Cardiac fibroblast (primary cell): Measurements from ENCODE around the gene ACOT13.
"Not testable (repeated sequence)": the region's sequence is repeated elsewhere in the genome, so short reads cannot be mapped to it uniquely, and the experiment has no call there.

Experiments used
- DNase-seq, 2 donors: peaks; one replicate each; pipeline versions ENCODE4 v3.0.0 to v3.0.0-alpha.2; 2010; ENCODE audit warnings: low read depth in 2 of 2
- H3K4me3 ChIP-seq, 2 donors: replicated peaks in 1 of 2; 1 replicate in 1 of 2; 2 replicates in 1 of 2; pipeline ENCODE4 v1.5.1; 2011; ENCODE audit warnings: low read depth in 2 of 2, low read length in 2 of 2, mild to moderate bottlenecking in 2 of 2, moderate library complexity in 1 of 2
- TF ChIP-seq, protein P1 (sequence below): IDR thresholded peaks from one replicate; pipeline ENCODE4 v1.5.1; 2011; ENCODE audit warnings: low read depth, mild to moderate bottlenecking, low read length, inconsistent platforms

ACOT13 gene

GRCh38 chr6:24691550-24691949 is 24.7 kb downstream of the ACOT13 start:
- H3K4me3 ChIP-seq, result no peak overlapping the region
- DNase-seq, result no peak
- TF ChIP-seq, protein P1, sequence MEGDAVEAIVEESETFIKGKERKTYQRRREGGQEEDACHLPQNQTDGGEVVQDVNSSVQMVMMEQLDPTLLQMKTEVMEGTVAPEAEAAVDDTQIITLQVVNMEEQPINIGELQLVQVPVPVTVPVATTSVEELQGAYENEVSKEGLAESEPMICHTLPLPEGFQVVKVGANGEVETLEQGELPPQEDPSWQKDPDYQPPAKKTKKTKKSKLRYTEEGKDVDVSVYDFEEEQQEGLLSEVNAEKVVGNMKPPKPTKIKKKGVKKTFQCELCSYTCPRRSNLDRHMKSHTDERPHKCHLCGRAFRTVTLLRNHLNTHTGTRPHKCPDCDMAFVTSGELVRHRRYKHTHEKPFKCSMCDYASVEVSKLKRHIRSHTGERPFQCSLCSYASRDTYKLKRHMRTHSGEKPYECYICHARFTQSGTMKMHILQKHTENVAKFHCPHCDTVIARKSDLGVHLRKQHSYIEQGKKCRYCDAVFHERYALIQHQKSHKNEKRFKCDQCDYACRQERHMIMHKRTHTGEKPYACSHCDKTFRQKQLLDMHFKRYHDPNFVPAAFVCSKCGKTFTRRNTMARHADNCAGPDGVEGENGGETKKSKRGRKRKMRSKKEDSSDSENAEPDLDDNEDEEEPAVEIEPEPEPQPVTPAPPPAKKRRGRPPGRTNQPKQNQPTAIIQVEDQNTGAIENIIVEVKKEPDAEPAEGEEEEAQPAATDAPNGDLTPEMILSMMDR, result no peak

DNA sequence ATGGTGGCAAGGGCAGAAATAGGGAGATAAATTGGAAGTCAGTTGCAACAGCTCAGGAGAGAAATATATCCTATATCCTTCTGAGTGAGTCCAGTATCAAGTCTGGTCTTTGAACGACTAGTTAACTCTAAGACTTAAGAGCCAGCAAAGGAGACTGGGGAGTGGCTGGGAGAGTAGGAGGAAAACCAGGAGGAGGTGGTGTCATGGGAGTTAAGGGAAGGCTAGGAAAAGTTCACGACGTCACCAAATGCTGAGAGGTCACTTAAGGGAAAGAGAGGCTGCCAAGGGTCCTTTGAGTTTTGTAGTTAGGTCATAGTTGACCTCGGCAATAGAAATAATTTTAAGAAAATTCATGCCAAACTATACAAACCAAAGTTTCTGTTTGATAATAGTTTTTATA is 25.1 kb downstream of the ACOT13 start:
- peak in 1 of 2 donors; percentile 28 for DNase-seq
- H3K4me3 ChIP-seq, result no peak overlapping the region
- TF ChIP-seq, protein P1, result no peak

DNA sequence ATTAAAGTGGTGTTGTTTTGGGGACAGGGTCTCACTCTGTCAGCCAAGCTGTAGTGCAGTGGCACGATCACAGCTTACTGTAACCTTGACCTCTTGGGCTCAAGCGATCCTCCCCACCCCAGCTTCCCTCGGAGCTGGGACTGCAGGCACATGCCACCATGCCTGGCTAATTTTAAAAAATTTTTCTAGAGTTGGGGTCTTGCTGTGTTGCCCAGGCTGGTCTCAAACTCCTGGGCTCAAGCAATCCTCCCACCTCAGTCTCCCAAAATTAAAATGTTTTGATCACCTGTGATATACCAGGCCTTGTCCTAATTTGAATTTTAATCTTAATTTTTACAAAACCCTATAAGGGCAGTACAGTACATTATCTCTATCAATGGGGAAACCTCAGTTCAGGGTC is 25.5 kb downstream of the ACOT13 start:
- no peak overlapping the region for H3K4me3 ChIP-seq
- DNase-seq, result no peak
- TF ChIP-seq, protein P1, result no peak

- H3K4me3 ChIP-seq, result no peak overlapping the region
- TF ChIP-seq, protein P1, result no peak
- DNase-seq, result no peak
Observed at GRCh38 chr6:24692848-24693592, 26.1 kb downstream of the ACOT13 start.

- DNase-seq, result no peak
- TF ChIP-seq, protein P1, result no peak
- no peak overlapping the region for H3K4me3 ChIP-seq
Observed at GRCh38 chr6:24694198-24694597, 27.3 kb downstream of the ACOT13 start.

- DNase-seq, result peak; percentile 61 to 62
- TF ChIP-seq, protein P1, result peak; percentile 20
- H3K4me3 ChIP-seq, result not testable (repeated sequence)
Observed at GRCh38 chr6:24695635-24696034, 28.8 kb downstream of the ACOT13 start.

GRCh38 chr6:24696097-24696496 is 29.2 kb downstream of the ACOT13 start:
- DNase-seq, result no peak
- H3K4me3 ChIP-seq, result no peak overlapping the region
- TF ChIP-seq, protein P1, result no peak
